HG03064 (cell line): ENCODE data around the gene GINS2.

Source experiments
- ATAC-seq: cut with Tn5 transposase; IDR thresholded peaks from one replicate; pipeline ENCODE4 v1.9.1; 2021; ENCODE audit warnings: low read depth; ENCODE audit not compliant: unreplicated experiment

The GINS2 gene

DNA sequence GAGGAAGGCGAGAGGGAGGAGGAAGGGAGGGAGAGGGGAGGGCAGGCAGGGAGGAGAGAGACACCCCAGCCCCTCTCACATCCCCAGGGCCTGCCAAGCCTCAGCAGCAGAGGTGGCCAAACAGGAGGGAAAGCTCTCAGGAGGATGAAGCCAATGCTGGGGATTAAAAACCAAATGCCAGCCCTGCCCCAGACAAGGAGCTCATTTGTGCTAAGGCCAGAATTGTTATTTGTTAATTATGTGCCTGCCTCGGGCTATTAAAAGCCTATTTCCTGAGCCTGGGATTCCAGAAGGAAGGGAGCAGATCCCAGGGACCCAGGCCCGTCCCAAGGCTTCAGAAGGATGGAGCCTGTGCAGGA lies 27.9 kb upstream of the GINS2 start:
- ATAC-seq, result no peak

DNA sequence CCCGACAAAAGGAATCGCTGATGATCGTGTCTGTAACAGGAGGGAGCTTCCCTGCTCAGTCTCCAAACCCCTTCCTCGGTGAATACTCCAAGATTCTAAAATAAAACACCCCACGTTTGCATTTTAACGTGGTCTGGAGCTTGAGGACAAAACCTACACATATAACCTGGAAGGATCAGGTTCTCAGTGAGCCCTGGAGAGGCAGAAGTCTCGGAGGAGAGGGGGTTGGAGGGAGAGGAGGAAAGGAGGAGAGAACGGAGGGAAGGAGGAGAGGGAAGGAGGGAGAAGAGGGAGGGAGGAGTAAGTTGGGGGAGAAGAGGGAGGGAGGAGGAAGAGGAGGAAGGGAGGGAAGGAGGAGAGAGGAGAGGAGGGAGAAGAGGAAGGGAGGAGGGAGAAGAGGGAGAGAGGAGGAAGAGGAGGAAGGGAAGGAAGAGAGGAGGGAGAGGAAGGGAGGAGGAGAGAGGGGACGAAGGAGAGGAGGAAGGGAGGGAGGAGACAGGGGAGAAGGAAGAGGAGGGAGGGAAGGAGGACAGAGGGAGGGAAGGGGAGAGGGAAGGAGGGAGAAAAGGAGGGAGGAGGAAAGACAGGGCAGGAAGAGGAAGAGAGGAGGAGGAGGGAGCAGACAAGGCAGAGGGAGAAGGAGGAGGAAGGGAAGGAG lies 27.4 kb upstream of the GINS2 start:
- no peak for ATAC-seq

DNA sequence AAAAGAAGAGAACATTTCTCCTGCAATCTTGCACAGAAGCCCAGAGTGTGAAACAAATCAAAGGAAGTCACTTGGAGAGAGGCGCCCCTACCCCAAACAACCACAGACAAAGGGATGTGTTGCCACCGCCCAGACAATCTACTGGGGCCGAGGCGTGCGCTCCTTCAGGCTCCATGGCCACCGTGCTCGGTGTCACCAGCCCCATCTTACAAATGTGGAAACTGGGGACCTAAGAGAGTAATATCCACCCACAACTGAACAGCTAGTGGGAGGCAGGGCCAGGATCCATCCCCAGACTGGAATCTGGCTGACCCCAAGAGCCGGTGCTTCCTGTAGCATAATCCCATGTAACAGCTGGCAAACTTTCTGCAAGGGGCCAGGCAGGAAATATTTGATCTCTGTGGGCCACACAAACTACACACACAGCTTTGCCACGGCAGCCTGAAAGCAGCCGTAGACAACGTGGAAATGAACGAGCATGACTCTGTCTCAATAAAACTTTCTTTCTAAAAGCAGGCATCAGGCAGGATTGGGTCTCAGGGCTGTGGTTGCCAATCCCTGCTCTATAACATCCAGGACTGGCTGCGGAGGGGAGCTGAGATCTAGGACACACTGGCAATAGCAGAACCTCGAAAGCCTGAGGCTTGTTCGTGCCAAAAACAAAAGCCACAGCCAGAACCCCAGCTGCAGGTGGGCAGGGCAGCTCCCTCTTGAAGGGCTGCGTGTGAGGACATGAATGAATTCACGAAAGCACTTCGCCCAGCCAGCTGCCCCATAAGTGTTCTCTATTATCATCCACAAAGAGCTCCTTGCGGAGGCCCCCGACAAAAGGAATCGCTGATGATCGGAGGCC lies 26.6 kb upstream of the GINS2 start:
- no peak for ATAC-seq

DNA sequence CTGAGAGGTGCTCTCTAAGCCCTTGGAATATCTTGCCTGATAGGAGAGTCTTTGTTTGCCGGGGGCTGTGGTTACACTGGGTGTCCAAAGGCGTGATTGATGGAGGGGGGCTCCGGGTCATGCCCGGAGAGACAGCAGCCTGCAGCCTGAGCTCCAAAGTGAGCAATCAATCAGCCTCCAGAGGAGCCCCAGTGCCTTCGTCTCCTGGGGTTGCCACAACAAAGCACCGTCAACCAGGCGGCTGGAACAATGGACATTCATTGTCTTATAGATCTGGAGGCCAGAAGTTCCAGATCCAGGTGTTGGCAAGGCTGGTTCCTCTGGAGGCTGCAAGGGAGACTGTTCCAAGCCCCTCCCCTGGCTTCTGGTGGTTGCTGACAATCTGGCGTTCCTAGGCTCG lies 24.0 kb upstream of the GINS2 start:
- ATAC-seq, result no peak

DNA sequence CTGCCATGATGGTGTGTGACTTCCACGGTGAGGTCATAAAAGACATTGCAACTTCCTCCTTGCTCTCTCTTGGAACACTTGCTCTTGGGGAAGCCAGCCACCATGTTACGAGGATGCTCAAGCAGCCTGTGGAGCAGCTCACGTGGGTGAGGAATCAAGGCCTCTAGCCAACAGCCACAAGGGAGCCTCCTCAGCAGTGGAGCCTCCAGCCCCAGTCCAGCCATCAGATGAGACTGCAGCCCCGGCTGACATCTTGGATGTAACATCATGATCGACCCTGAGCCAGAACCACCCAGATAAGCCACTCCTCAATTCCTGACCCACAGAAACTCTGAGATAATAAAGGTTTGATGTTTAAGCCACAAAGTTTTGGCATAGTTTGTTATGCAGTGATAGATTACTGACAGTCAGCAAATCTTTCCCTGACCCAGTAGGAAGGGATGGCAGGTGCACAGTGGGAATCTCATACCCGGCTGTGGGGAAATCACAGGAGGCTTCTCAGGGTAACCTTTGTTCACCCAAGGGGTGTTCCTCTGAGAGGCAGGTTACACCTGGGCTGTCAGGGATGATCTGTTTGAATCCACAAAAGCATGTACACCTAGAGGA lies 23.3 kb upstream of the GINS2 start:
- no peak for ATAC-seq

DNA sequence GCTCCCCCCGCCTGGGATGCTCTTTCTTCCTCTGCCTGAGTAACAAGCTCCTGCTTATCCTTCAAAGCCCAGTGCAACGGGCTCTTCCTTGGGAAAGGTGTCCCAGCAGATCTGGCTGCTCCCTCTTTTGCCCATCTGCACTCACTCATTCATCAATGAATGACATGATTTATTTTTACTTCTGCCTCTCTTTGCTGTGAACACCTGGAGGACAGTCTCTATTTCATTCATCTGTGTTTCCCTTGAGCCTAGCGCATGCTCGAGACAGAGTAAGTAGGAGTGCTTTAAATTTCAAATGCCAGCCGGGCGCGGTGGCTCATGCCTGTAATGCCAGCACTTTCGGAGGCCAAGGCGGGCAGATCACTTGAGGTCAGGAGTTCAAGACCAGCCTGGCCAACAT lies 22.0 kb upstream of the GINS2 start:
- no peak for ATAC-seq

DNA sequence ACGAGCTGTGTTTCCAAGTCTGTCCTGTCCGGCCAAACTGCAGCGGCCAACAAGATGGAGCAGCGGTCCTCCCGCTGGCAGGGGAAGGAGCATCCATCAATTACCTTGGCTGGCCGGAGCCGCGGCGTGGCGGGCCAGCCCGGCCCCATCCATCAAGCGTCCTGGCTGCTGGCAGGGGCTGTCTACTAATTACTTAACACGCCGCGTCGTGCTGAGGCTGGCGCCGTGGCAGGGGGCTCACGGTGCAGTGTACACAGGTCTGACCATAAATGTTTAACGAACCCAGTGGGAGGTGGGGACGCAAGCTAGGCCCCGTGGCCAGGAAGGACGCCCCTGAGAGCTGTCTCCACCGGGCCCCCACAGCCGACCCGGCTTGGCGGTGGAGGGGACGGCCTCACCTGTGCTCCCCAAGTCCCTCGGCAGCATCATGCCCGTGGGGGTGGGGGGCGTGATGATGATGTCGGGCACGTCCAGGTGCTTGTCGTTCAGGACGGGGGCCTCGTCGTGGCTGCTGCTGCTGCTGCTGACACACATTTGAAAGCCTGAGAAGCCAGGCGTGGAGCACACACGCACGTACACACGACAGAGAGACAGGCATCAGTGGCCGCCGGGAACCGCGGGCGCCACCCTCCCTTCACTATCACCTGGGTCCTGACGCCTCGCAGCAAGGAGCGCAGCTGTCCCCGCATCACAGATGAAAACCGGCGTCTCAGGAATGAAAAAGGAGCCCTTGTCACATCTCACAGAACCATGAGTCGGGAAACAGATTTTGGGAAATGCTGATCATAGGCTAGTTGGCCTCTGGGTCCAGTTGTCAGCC lies 21.2 kb upstream of the GINS2 start:
- ATAC-seq, result no peak

DNA sequence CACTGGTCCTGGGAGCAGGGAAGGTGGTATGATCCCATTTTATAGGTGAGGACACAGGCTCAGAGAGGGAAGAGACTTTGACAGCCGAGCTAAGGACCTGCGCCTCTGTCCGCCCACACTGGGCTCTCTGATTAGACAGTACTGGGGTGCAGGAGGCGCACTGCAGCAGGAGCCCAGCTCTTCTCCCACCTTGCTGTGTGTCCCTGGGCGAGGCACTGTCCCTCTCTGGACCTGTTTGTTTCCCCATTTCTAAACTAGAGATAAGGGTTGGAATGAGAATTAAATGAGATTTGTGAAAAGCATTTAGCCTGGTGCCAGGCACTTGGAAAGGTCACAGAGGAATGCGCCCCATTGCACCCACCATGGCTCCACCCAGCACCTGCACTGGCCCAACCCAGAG lies 19.6 kb upstream of the GINS2 start:
- ATAC-seq, result no peak

DNA sequence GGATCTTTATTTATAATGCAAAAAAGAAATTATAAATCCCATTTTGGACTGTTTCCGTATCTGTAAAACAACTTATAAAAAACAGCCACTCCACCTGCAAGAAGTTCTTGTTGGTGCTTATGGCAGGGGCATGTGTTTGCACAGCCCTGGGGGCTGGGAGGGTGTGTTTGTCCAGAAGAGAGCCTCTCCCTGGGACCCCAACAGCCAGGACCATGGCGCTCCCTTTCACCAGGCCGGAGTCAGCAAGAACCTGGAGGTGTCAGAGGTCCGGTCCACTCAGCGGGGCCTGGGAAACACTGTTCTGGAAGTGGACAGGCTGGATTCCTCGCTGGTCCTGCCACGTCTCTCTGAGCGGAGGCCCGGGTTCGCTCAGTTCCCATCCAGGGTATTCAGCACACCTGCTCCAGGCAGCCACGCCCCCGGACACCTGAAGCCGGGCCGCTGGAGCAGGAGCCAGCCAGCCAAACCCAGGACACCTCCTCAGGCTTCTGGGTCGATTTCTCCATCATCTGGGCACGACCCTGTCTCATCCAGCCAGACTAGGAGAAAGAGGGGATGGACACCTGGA lies 18.9 kb upstream of the GINS2 start:
- no peak for ATAC-seq

DNA sequence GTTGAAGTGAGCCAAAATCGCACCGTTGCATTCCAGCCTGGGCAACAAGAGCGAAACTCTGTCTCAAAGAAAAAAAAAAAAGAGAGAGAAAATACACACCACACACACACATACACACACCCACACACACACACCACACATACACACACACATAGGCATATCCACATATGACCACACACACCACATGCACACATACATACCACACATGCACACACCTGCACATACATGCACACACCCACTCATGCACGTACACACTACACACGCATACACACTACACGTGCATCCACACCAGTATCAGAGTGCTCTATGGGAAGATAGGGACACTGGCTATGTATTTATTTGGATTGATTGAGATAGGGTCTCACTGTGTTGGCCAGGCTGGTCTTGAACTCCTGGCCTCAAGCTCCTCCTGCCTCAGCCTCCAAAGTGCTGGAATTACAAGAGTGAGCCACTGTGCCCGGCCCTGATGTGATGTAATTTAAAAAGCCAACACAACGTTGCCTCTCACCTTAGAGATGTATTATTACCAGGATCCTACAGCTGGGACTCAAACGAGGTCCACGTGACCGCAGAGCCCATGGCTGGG lies 17.8 kb upstream of the GINS2 start:
- ATAC-seq, result no peak

DNA sequence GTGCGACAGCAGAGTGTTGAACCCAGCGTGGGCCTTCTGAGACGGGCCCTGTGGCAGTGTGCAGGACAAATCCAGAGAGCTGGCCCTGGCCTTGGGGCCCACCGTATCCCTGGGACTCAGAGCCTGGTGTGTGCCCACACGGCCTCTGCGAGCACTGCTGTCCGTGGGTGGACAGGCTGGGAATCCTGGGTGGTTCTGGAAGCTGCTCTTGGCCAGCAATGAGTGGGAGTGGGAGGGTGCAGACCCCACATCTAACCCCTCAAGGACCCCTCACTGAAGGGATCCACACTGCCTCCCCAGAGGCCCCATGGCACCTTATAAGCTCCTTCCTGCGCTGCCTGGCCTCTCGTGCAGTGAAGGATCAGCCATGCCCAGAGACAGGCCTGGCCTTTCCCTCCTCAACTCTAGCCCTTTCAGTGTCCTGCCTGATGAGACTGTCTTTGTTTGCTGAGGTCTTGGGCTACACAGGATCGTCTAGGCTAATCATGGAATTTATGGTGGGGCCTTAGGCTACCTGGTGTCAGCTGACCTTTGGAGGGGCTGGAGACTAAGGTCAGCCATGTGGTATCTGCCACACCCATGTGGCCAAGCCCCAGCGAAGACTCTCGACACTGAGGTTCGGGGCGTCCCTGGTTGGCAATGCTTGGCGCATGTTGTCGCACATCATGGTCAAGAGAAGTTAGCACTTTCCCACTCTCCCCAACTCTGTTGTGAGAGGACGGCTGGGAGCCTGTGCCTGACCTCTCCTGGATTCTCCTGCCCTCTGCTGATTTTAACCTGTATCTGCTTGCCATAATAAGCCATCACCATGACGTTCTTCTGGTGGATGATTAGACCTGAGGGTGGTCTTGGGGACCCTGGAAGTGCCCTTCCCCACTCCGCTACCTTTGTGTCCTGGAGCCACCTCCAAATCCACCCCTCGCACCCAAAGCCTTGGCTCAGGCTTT lies 16.4 kb upstream of the GINS2 start:
- ATAC-seq, result no peak

DNA sequence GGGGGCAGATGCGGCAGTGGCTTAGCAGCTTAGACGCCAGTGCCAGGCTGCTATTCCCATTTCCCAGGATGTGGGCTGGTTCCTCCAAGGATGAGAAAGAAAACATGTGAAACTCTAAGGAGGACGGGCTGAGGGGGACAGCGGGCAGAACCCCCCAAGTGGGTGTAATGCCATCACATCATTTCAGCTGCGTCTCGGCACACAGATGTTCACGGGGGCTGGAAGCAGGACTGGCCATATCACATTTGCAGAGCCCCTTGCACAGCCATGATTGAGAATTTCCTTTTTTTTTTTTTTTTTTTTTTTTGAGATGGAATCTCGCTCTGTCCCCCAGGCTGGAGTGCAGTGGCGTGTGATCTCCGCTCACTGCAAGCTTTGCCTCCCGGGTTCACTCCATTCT lies 15.3 kb upstream of the GINS2 start:
- ATAC-seq, result no peak

DNA sequence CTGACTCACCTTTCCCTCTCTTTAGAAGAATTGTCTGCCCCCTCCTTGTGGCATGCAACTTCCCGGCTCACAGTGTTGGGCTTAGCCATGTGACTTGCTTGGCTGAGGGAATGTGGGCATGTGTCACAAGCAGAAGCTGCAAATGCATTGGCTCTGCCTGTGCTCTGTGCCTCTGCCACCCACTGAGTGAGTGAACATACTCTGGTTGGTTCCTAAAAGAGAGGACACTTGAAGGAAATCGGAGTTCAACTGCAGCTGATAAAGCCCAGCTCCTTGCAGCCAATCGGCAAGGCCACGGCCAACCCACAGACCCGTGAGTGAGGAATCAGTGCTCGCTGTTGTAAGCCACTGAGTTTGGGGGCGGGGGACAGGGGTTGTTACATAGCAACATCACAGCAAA lies 10.9 kb upstream of the GINS2 start:
- ATAC-seq, result no peak

DNA sequence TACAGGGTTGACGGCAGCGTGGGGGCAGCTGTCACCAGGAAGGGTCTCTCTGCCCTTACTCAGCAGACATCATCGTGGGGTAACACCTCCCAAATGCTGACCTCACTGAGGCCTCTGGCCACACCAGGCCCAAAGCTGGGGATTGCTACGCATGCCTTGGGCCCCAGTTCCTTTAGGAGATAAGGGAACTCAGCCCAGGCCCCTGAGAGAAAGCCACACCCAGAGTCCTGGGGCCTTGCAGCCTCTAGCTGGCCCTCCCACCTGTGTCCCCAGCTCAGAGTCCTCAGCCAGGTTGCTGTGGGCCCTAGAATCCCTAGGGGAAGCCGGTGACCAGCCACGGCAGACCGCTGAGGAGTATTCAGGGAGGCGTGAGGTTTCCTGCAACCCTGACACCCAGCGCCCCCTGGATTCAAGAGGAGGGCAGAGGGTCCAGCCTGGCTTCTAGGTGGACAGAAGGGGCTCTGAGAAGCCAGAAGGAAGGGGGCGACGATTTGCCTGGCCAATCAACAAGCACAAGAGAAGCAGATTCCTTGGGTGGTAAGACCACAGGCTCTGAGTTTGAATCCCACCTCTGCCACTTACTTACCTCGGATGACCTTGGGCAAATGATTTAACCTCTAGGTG lies 10.3 kb upstream of the GINS2 start:
- ATAC-seq, result no peak

DNA sequence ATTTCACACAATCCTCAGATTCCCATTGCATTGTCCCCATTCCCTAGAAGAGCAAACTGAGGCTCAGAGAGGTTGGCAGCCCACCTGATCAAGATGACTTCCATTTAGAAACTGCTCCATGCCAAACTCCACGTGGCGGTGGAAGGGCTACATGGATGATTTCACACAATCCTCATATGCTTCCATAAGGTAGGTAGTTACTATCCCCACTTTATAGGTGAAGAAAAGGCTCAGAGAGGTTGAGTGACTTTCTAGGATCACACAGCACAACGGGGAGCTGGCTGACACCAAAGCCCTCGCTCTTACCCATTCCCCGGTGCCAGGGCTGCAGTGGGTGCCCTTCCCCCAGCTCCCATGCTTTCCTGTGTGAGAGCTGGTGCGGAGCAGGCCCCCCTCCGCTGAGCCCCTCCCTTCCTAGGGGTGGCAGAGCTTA lies 9.7 kb upstream of the GINS2 start:
- no peak for ATAC-seq

DNA sequence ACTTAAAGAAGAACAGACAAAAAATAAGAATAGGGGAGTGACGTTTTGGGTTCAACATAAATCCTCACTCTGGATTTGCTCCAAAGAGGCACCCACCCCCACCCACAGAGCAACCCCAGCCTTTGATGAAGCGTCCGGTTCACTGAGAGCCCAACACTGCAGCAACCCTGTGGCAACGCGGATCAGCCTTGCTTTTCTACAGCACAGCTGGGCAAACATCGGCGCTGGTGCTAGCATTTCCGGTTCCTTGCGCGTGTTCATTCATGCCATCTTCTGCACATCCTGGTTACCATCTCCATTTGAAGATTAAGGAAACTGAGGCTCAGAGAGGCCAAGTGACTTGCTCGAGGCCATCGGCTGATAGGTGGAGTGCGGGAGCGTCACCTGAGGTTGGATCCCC lies 8.7 kb upstream of the GINS2 start:
- ATAC-seq, result no peak

DNA sequence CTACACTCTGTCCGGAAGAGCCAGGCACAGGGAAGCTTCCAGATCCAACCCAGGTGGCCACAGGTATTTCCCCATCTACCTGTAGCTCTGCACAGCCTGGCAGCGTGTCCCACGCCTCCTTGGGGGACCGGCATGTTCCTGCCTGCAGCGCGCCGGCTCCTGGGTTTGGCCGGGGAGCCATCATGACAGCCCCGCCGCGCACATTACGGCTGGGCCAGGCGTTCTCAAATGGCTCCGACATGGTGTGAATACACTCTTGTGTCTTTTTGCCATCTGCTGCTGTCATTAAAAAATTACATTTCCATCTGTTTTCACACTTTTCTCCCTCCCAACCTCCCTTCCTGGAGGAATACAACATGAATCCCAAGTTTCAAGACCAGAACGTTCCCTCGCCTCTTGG lies 8.0 kb upstream of the GINS2 start:
- ATAC-seq, result no peak

DNA sequence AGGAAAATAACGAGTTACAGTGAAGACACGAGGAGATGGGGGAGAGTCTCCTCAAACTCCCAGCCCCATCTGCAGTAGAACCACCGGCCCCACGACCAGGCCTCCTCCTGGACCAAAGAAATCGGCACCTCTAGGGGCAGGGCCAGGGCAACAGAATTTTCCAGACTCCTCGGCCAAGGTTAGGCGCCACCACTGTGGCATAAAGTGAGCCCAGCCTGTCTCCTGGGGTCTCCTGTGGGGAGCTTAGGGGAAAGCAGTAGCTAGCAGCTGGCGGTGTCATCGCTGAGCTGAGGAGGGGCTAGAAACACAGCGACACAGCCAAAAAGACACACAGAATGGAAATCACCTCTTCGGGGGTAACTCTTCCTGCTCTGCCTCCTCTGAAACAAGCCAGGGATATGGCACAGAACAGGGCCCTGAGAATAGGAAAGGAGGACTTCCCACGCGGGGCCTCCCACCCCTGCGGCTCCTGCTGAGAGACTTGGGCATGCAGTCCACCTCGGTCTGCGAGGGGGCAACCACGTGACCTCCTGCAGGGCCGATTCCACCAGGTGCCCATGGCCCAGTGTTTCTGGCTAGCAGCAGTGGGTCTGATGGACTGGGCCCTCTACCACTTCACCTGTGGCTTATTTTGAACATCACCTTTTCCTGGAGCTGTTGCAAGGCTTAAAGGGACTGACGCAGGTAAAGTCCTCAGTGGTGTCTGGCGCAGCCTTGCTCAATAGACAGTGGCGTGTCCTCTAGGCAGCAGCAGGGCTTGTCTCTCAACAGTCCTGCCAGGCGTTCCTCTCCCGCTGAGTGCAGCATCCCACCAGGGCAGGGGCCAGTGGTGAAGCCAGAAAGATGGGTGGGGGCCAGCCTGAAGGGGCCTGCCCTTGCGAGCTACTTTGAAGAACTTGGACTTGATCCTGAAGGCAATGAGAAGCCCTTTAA lies 6.7 kb upstream of the GINS2 start:
- ATAC-seq, result no peak
